K562 (cell line): ENCODE measurements around the gene AMIGO1. TPM values are rescaled to one million over a fixed set of nuclear protein-coding genes. Genes with fewer than 3 reads are reported as not detected.
A peak's percentile ranks its signal among the peaks of the same experiment; 100 is the strongest.

Source experiments
- ATAC-seq: fragments of 200-7000 bp; cut with Tn5 transposase; 3 replicates; pipeline ENCODE4 v1.9.1; 2020; ENCODE audit warnings: moderate library complexity
- BruUV-seq: library from RNA; stranded (reverse); fragments of 400-500 nt; replicated peaks from 2 replicates; lab custom pipeline; 2021; lab: Mats Ljungman, UMichigan
- CTCF ChIA-PET: fragments of 300-600 bp; formaldehyde crosslinking; extraction: SDS; loops from one replicate; lab custom pipeline; 2021; ENCODE audit warnings: low intra/inter-chr PET ratio; lab: Yijun Ruan, JAX
- POLR2A ChIA-PET: fragments of 300-600, 350-650 bp; sonication (Branson Sonifier 250); formaldehyde crosslinking; extraction: SDS; loops from one replicate; lab custom pipeline; 2021; ENCODE audit warnings: antibody characterized with exemption, inconsistent platforms; lab: Yijun Ruan, JAX
- DNase-seq, 4 experiments: peaks; one replicate each; pipeline versions ENCODE4 v3.0.0 to v3.0.0-alpha.2; 2011 to 2018; ENCODE audit warnings: low spot score in 3 of 4, mixed read lengths in 3 of 4; ENCODE audit errors: extremely low read depth in 1 of 4
- FAIRE-seq: peaks from 2 replicates; lab custom pipeline; 2011; peaks lifted over from hg19 to GRCh38; lab: Jason Lieb, UNC
- H2AFZ ChIP-seq: 2 replicates; pipeline ENCODE4 v1.6.0; 2011; ENCODE audit warnings: low read depth, low read length, control low read depth, inconsistent platforms
- H3K27ac ChIP-seq: fragments of 200-600 bp; 3 replicates; pipeline ENCODE4 v1.8.0; 2011; ENCODE audit warnings: low read depth, mild to moderate bottlenecking, control low read depth, inconsistent platforms, low read length, moderate library complexity, mixed read lengths; ENCODE audit errors: extremely low read depth
- H3K27me3 ChIP-seq, 2 experiments: fragments of 300-600 bp in 1 of 2; 2 replicates in 1 of 2; 3 replicates in 1 of 2; pipeline versions ENCODE4 v1.6.0 to v1.8.0; 2011; ENCODE audit warnings: inconsistent platforms in 2 of 2, low read length in 2 of 2, mild to moderate bottlenecking in 1 of 2, mixed read lengths in 1 of 2, moderate library complexity in 1 of 2; ENCODE audit not compliant: control insufficient read depth in 2 of 2, insufficient read depth in 2 of 2
- H3K36me3 ChIP-seq: fragments of 300-600 bp; 3 replicates; pipeline ENCODE4 v1.8.0; 2011; ENCODE audit warnings: mild to moderate bottlenecking, low read length, inconsistent platforms; ENCODE audit not compliant: control insufficient read depth, insufficient read depth
- H3K4me1 ChIP-seq, 2 experiments: fragments of 200-600 bp in 1 of 2; replicated peaks in 1 of 2; 2 replicates in 1 of 2; 3 replicates in 1 of 2; pipeline versions ENCODE4 v1.5.1 to v1.8.0; 2011; ENCODE audit warnings: inconsistent platforms in 2 of 2, low read length in 2 of 2, mild to moderate bottlenecking in 1 of 2, mixed read lengths in 1 of 2, moderate library complexity in 1 of 2; ENCODE audit not compliant: control insufficient read depth in 2 of 2, insufficient read depth in 2 of 2
- H3K4me2 ChIP-seq: 2 replicates; pipeline ENCODE4 v1.6.1; 2011; ENCODE audit warnings: low read length, control low read depth, inconsistent platforms, mixed read lengths; ENCODE audit not compliant: insufficient read depth
- H3K4me3 ChIP-seq: fragments of 200-600 bp; sonication (generic), shearing (Covaris generic); 2 replicates; pipeline ENCODE4 v1.5.1; 2016; ENCODE audit warnings: control low read depth, inconsistent platforms
- H3K79me2 ChIP-seq: fragments of 200-600 bp; 3 replicates; pipeline ENCODE4 v1.8.0; 2011; ENCODE audit warnings: low read length, inconsistent platforms; ENCODE audit not compliant: control insufficient read depth, insufficient read depth
- H3K9ac ChIP-seq, 2 experiments: 2 replicates each; pipeline versions ENCODE4 v1.6.0 to v1.6.1; 2011; ENCODE audit warnings: low read depth in 2 of 2, low read length in 2 of 2, control low read depth in 1 of 2, inconsistent platforms in 1 of 2, mild to moderate bottlenecking in 1 of 2, mixed read lengths in 1 of 2; ENCODE audit not compliant: insufficient read depth in 1 of 2
- H3K9me1 ChIP-seq: one replicate; pipeline ENCODE4 v1.6.0; 2011; ENCODE audit warnings: inconsistent platforms, mild to moderate bottlenecking, low read length, moderate library complexity; ENCODE audit not compliant: control insufficient read depth, insufficient read depth
- H3K9me3 ChIP-seq: replicated peaks from 2 replicates; pipeline ENCODE4 v1.5.1; 2011; ENCODE audit warnings: low read depth, low read length, inconsistent platforms; ENCODE audit not compliant: control insufficient read depth, insufficient read depth
- H4K20me1 ChIP-seq: replicated peaks from 2 replicates; pipeline ENCODE4 v1.6.1; 2011; ENCODE audit warnings: low read length, inconsistent platforms, mixed read lengths; ENCODE audit not compliant: control insufficient read depth, insufficient read depth
- FOSL1 ChIP-seq: fragments of 200-800 bp; sonication (Bioruptor generic); conservative IDR thresholded peaks from 2 replicates; pipeline ENCODE4 v1.6.1; 2016; ENCODE audit warnings: missing genetic modification characterization, missing compliant biosample characterization
- RBFOX2 ChIP-seq: fragments of 200-400 bp; formaldehyde crosslinking; IDR thresholded peaks from 2 replicates; pipeline ENCODE4 v1.6.1; 2017; ENCODE audit warnings: low read depth, mild to moderate bottlenecking, low read length, moderate library complexity
- WGBS: fragments of 100-300 bp; shearing (Covaris generic); methylation state at CpG from one replicate; pipeline ENCODE4 v1.1.6; 2016; ENCODE audit warnings: low coverage, mixed read lengths; ENCODE audit not compliant: insufficient coverage; ENCODE audit errors: missing lambda C conversion rate; 5-methylcytosine and 5-hydroxymethylcytosine counted together
- in situ Hi-C: fragments of 300-500 bp; cut with MboI; formaldehyde crosslinking; loops from 4 replicates; pipeline ENCODE4 v1.15.0; 2018; ENCODE audit warnings: inconsistent platforms, mixed read lengths
- intact Hi-C: fragments of 100-400 bp; cut with micrococcal nuclease; formaldehyde crosslinking; loops from 2 replicates; pipeline ENCODE4 v1.14.2; 2022
- polyA plus RNA-seq, 8 experiments: library from polyadenylated mRNA; depleted of rRNA in 4 of 8; stranded (reverse) in 5 of 8; unstranded in 3 of 8; fragments of >200 nt; fragmentation: Nextera tagmentation in 2 of 8; fragmentation: Illumina TruSeq in 1 of 8; extraction: Ambion mirVana in 2 of 8; extraction: Trizol in 1 of 8; gene quantifications; 2 replicates each; pipeline versions ENCODE4 v1.2.1 to v1.2.3, GENCODE V29; 2011 to 2014; ENCODE audit warnings: inconsistent platforms in 1 of 8, missing spikeins in 1 of 8
- total RNA-seq, 7 experiments: library from RNA; depleted of rRNA in 6 of 7; stranded (reverse); fragments of >200 nt in 6 of 7; fragmentation: Illumina TruSeq in 2 of 7; extraction: Trizol in 2 of 7; gene quantifications; 2 replicates each; pipeline versions ENCODE4 v1.2.1 to v1.2.3, GENCODE V29; 2011 to 2021; ENCODE audit warnings: low replicate concordance in 1 of 7

The AMIGO1 gene
- total and polyA plus RNA-seq, 9 of the 15 experiments (the other 6 are each of a cell fraction or from before 2014, with no cell fraction given) = 0.24 to 1.0 (median 0.54) TPM

DNA sequence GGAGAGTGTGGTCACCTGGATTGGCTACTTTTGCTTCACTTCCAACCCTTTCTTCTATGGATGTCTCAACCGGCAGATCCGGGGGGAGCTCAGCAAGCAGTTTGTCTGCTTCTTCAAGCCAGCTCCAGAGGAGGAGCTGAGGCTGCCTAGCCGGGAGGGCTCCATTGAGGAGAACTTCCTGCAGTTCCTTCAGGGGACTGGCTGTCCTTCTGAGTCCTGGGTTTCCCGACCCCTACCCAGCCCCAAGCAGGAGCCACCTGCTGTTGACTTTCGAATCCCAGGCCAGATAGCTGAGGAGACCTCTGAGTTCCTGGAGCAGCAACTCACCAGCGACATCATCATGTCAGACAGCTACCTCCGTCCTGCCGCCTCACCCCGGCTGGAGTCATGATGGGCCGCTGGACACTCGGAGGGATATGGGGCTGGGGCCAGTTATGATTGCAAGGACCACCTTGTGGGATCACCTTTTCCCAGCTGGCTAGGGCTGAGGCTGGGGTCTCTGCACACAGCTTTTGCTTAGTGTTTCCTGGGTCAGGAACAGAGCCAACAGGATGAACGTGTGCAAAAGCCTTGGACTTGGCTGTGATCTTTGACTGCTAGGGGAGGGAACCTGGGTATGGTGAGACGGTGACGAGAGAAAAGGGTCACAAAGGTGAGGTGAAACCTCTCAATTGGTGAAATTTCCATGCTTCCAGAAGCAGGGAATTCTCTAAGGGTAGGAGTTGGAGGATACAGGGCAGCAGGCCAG lies 34.6 kb upstream of the AMIGO1 start:
- Histone ChIP-seq H3K9ac (peak overlapping the region in 1 of 2 experiments; percentile 65; a peak in 3 of 4 replicates), H3K4me1 (peaks cover 4 to 16% of the 10 kb centered on the region in 2 experiments; a peak in 4 of 5 replicates), H3K4me2 (no peak overlapping the region), H3K4me3 (no peak overlapping the region), H3K9me1 (no peaks in the 10 kb centered on the region), H2AFZ (no peak overlapping the region), H4K20me1 (peaks cover 3% of the 10 kb centered on the region; the same call in 1 of the 2 replicates), H3K27me3 (peaks cover 2 to 13% of the 10 kb centered on the region in 2 experiments; a peak in 2 of 5 replicates), H3K36me3 (no peaks in the 10 kb centered on the region; the same call in 2 of the 3 replicates), H3K9me3 (no peaks in the 10 kb centered on the region), H3K27ac (no peak overlapping the region), H3K79me2 (peaks cover 26% of the 10 kb centered on the region)
- peak in 1 of 4 experiments; percentile 18 for DNase-seq
- no peak for ATAC-seq
- POLR2A ChIA-PET = interaction anchor here (0.5 to 1.9 kb wide), 6 partner anchors 9 to 291 kb away, joined by 3 to 5 read pairs (median 4); partner anchors contain the start of gene PSMA5
- CTCF ChIA-PET = interaction anchor here (3.8 kb wide), 1 partner anchor 228 kb away, joined by 38 read pairs; no protein-coding TSS in a partner anchor
- TF ChIP-seq RBFOX2 (0 out of 2 replicates have a peak, but pooled peaks have one; percentile 1), FOSL1 (tag) (no peak)
- in situ Hi-C loops (no loop called here), intact Hi-C loops (no loop called here)
- WGBS = 28% methylated on average over 14 of the region's 14 CpGs
- BruUV-seq = no TSS peak
- no peak for FAIRE-seq
